Mammary epithelial cell (primary cell): ENCODE data around the gene MRPL17.
A peak's percentile ranks its signal among the peaks of the same experiment; 100 is the strongest.
"Not testable (repeated sequence)": the region's sequence is repeated elsewhere in the genome, so short reads cannot be mapped to it uniquely, and the experiment has no call there.

Experiments used
- EZH2 ChIP-seq: IDR thresholded peaks from 2 replicates; pipeline ENCODE4 v1.6.1; 2012; ENCODE audit warnings: low read length, inconsistent platforms, borderline replicate concordance
- TF ChIP-seq, protein P1 (sequence below), 2 donors: IDR thresholded peaks in 1 of 2; conservative IDR thresholded peaks in 1 of 2; 2 replicates each; pipeline ENCODE4 v1.5.1; 2011 to 2012; ENCODE audit warnings: inconsistent platforms in 2 of 2, low read length in 2 of 2, mild to moderate bottlenecking in 2 of 2, control low read depth in 1 of 2, low read depth in 1 of 2; ENCODE audit not compliant: insufficient read depth in 1 of 2; ENCODE audit errors: extremely low read depth in 1 of 2

DNA sequence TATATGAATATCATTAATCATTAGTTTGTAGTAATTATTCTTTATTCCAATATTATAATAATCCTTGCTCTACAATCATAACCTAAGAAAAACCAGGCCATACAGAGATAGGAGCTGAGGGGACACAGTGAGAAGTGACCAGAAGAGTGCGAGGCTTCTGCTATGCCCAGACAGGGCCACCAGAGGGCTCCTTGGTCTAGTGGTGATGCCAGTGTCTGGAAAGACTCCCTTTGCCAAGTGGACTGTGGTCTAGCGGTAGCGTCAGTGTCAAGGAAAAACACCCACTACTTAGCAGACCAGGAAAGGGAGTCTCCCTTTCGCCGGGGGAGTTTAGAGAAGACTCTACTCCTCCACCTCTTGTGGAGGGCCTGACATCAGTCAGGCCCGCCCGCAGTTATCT is 28.4 kb upstream of the MRPL17 start:
- TF ChIP-seq, protein P1, sequence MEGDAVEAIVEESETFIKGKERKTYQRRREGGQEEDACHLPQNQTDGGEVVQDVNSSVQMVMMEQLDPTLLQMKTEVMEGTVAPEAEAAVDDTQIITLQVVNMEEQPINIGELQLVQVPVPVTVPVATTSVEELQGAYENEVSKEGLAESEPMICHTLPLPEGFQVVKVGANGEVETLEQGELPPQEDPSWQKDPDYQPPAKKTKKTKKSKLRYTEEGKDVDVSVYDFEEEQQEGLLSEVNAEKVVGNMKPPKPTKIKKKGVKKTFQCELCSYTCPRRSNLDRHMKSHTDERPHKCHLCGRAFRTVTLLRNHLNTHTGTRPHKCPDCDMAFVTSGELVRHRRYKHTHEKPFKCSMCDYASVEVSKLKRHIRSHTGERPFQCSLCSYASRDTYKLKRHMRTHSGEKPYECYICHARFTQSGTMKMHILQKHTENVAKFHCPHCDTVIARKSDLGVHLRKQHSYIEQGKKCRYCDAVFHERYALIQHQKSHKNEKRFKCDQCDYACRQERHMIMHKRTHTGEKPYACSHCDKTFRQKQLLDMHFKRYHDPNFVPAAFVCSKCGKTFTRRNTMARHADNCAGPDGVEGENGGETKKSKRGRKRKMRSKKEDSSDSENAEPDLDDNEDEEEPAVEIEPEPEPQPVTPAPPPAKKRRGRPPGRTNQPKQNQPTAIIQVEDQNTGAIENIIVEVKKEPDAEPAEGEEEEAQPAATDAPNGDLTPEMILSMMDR (conservative IDR thresholded peaks at IDR 0.05 in 1 of 2, IDR thresholded peaks at IDR 0.05 in 1 of 2; ENCODE audit: extremely low read depth in 1 of 2, insufficient read depth in 1 of 2, low read depth in 1 of 2, low read length in 2 of 2): peak; percentile 44 to 56
- not testable (repeated sequence) for TF ChIP-seq EZH2
